Measurements from ENCODE around the gene NEDD8. TPM values are rescaled to one million over a fixed set of nuclear protein-coding genes. Genes with fewer than 3 reads are reported as not detected.

Gene NEDD8
- total and polyA plus RNA-seq, 2 of the 4 experiments (the other 2 are of a cell fraction) = 167 to 375 TPM

DNA sequence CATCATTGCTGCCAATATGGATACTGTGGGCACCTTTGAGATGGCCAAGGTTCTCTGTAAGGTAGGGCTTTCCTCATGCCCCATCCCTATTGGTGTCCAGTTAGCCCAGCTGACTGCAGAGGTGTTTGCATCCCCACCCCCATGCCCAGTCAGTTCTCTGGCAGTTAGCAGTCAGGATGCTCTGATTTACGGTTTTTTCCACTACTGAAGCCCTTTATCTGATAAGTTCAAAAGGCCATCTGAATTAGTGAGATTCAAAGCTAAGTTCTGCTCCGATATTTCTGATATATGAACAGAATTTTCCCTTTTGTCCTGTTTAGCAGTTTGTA lies 1.3 kb upstream of the NEDD8 start (continued):
- no peak for TF ChIP-seq CTCF (conservative IDR thresholded peaks at IDR 0.05; ENCODE audit: low read depth, low read length)
- TF ChIP-seq MXI1 (IDR thresholded peaks at IDR 0.05; ENCODE audit: borderline replicate concordance, low read depth, low read length) = no peak
- no peak for TF ChIP-seq FOS (IDR thresholded peaks at IDR 0.05; ENCODE audit: low read depth, low read length)
- TF ChIP-seq RCOR1 (IDR thresholded peaks at IDR 0.05; ENCODE audit: insufficient replicate concordance, low read length) = no peak
- no peak for TF ChIP-seq NFE2L2 (IDR thresholded peaks at IDR 0.05; ENCODE audit: low read depth, low read length)

Data from IMR-90 (cell line).